Heart right ventricle (tissue), 16 donors: ENCODE results near the gene MELTF. TPM values are rescaled to one million over a fixed set of nuclear protein-coding genes. Genes with fewer than 3 reads are reported as not detected.
"Not testable (repeated sequence)": the region's sequence is repeated elsewhere in the genome, so short reads cannot be mapped to it uniquely, and the experiment has no call there.

Source experiments
- ATAC-seq, 8 donors: fragments of 200-7000 bp; cut with Tn5 transposase; one replicate each; pipeline ENCODE4 v1.9.1; 2020; ENCODE audit warnings: mild to moderate bottlenecking in 8 of 8, moderate library complexity in 8 of 8, moderate number of reproducible peaks in 1 of 8
- DNase-seq, 2 donors: peaks; one replicate each; pipeline ENCODE4 v3.0.0-alpha.2; 2020
- H3K27ac ChIP-seq, 10 donors: fragments of 200-600 bp; sonication (generic) in 2 of 10; one replicate each; pipeline versions ENCODE4 v1.5.0 to v1.8.0; 2020 to 2022; ENCODE audit warnings: mild to moderate bottlenecking in 3 of 10
- H3K27me3 ChIP-seq, 7 donors: fragments of 200-600 bp; one replicate each; pipeline ENCODE4 v1.8.0; 2021 to 2022; ENCODE audit warnings: mild to moderate bottlenecking in 2 of 7
- H3K36me3 ChIP-seq, 9 donors: fragments of 200-600 bp; sonication (generic) in 1 of 9; one replicate each; pipeline versions ENCODE4 v1.5.0 to v1.8.0; 2020 to 2022; ENCODE audit warnings: mild to moderate bottlenecking in 2 of 9
- H3K4me1 ChIP-seq, 9 donors: fragments of 200-600 bp; sonication (generic) in 1 of 9; one replicate each; pipeline versions ENCODE4 v1.5.0 to v1.8.0; 2020 to 2022; ENCODE audit warnings: mild to moderate bottlenecking in 4 of 9
- H3K4me3 ChIP-seq, 10 donors: fragments of 200-600 bp; sonication (generic) in 2 of 10; one replicate each; pipeline versions ENCODE4 v1.5.0 to v1.8.0; 2020 to 2022; ENCODE audit warnings: mild to moderate bottlenecking in 7 of 10, moderate library complexity in 2 of 10
- H3K9me3 ChIP-seq, 11 donors: fragments of 200-600 bp in 10 of 11; sonication (generic) in 2 of 11; one replicate each; pipeline versions ENCODE4 v1.5.0 to v1.8.0; 2013 to 2022; ENCODE audit warnings: mild to moderate bottlenecking in 2 of 11, control low read depth in 1 of 11, moderate library complexity in 1 of 11
- CTCF ChIP-seq, 9 donors: fragments of 200-600 bp; sonication (generic) in 2 of 9; IDR thresholded peaks; one replicate each; pipeline versions ENCODE4 v1.5.0 to v1.8.0; 2021 to 2022; ENCODE audit warnings: antibody characterized with exemption in 9 of 9, mild to moderate bottlenecking in 5 of 9, moderate library complexity in 1 of 9
- whole genome bisulfite sequencing, 2 donors: extraction: QIAGEN DNeasy Blood & Tissue Kit; methylation state at CpG; one replicate each; pipeline ENCODE4 v1.1.7; 2013; ENCODE audit warnings: inconsistent platforms in 1 of 2; 5-methylcytosine and 5-hydroxymethylcytosine counted together
- intact Hi-C, 10 donors: fragments of 100-400 bp; cut with DNase I; formaldehyde crosslinking; loops; one replicate each; pipeline versions ENCODE4 v1.11.1 to v1.14.2; 2022
- polyA plus RNA-seq, 2 donors: library from polyadenylated mRNA; stranded (reverse); fragments of 200-250 nt; gene quantifications; one replicate each; pipeline ENCODE4 v1.2.3, GENCODE V29; 2013
- total RNA-seq, 10 donors: library from RNA; stranded (reverse); fragmentation: NEBNext Ultra II Directional in 3 of 10; extraction: Animal tissue kit (Norgen Biotek cat#: 25700) in 3 of 10; gene quantifications; one replicate each; pipeline versions ENCODE4 v1.2.1 to v1.2.4, GENCODE V29; 2021 to 2023
- donor health status: Arrhythmogenic right ventricular cardiomyopathy.
- donor health status: ischemic (EF 13 %, LVEDD 7.1; RV severe dilation, severe dysfunction).
- donor health status: healthy with polysubstance abuse.
- donor health status: DM: no; HTN: yes; CAD: no.
- donor health status: DM: no; HTN: no; CAD: no.
- donor health status: ischemic (EF 25% LVEDD 6.9; RV normal size, moderate dysfunction).
- donor health status: ischemic (EF 25% LVEDD 5.7; RV mildly dilated, moderate dysfunction).
- donor health status: healthy.
- donor health status: DM: yes; HTN: yes; CAD: no.
- donor health status: Ischemic cardiomyopathy.
- donor health status: ischemic (EF 35%, LVEDD 5.7; RV mildly dilated, moderate dysfunction).
- donor health status: nonischemic (EF 11% LVEDD 7.7; RV severe dilation, severe dysfunction).
- donor health status: DM: yes; HTN: yes; CAD: no.
- donor health status: PGD.
- donor health status: ischemic (EF 29% LVEDD 5.4; RV normal size, mild dysfunction).
- donor health status: nonischemic (EF 23%, LVEDD 6.1; RV moderate dilation, normal function).

Gene MELTF
- total and polyA plus RNA-seq, 12 donors: 2.5 to 31.4 (median 6.8) TPM

- WGBS, 2 donors: 62 to 65% methylated on average over 4 of the region's 4 CpGs
- no peak for TF ChIP-seq CTCF (IDR thresholded peaks at IDR 0.05)
- intact Hi-C loops: loop anchor here in 1 of 10 donors (10.0 kb wide), 1 partner anchor 122 kb away; no protein-coding TSS in a partner anchor
- Histone ChIP-seq H3K36me3 (peaks cover 0 to 95% (median 45%) of the 10 kb centered on the region in 9 donors), H3K27me3 (no peaks in the 10 kb centered on the region), H3K4me1 (no peaks in the 10 kb centered on the region), H3K4me3 (no peak overlapping the region), H3K27ac (no peak overlapping the region), H3K9me3 (no peaks in the 10 kb centered on the region)
- no peak for ATAC-seq
- DNase-seq: no peak
Observed at GRCh38 chr3:197062446-197062845, 32.8 kb upstream of the MELTF start.

GRCh38 chr3:197051637-197052036 is 22.0 kb upstream of the MELTF start:
- DNase-seq, H3K4me3 ChIP-seq, H3K9me3 ChIP-seq, intact Hi-C loops, ATAC-seq, H3K27me3 ChIP-seq, H3K27ac ChIP-seq, H3K4me1 ChIP-seq: not testable (repeated sequence)
- 97 to 100% methylated on average over 6 of the region's 6 CpGs for WGBS, 2 donors
- peaks cover 0 to 98% (median 18%) of the 10 kb centered on the region in 9 donors for H3K36me3 ChIP-seq

GRCh38 chr3:197050511-197050910 is 20.9 kb upstream of the MELTF start:
- no peak overlapping the region for H3K27ac ChIP-seq
- intact Hi-C loops: no loop called here
- H3K9me3 ChIP-seq: peaks cover 0 to 4% (median 0%) of the 10 kb centered on the region in 11 donors
- no peaks in the 10 kb centered on the region for H3K27me3 ChIP-seq
- DNase-seq (no peak), ATAC-seq (no peak)
- peaks cover 0 to 98% (median 18%) of the 10 kb centered on the region in 9 donors for H3K36me3 ChIP-seq
- no peak for TF ChIP-seq CTCF (IDR thresholded peaks at IDR 0.05)
- H3K4me3 ChIP-seq: no peak overlapping the region
- no peaks in the 10 kb centered on the region for H3K4me1 ChIP-seq
- WGBS, 2 donors: 94 to 96% methylated on average over 2 of the region's 2 CpGs

GRCh38 chr3:197042539-197042938 is 12.9 kb upstream of the MELTF start:
- DNase-seq: no peak
- ATAC-seq: no peak
- Histone ChIP-seq H3K36me3 (peaks cover 0 to 52% (median 15%) of the 10 kb centered on the region in 9 donors), H3K27ac (no peak overlapping the region), H3K4me1 (peaks cover 0 to 8% (median 0%) of the 10 kb centered on the region in 9 donors), H3K27me3 (no peaks in the 10 kb centered on the region), H3K4me3 (no peak overlapping the region), H3K9me3 (no peaks in the 10 kb centered on the region)
- intact Hi-C loops: no loop called here
- TF ChIP-seq CTCF (IDR thresholded peaks at IDR 0.05): no peak
- 97% methylated on average over 4 of the region's 4 CpGs for WGBS, 2 donors

GRCh38 chr3:197041875-197042488 is 12.4 kb upstream of the MELTF start:
- no peak for TF ChIP-seq CTCF (IDR thresholded peaks at IDR 0.05)
- 81 to 90% methylated on average over 6 of the region's 6 CpGs for WGBS, 2 donors
- Histone ChIP-seq H3K4me3 (no peak overlapping the region), H3K9me3 (no peaks in the 10 kb centered on the region), H3K27me3 (no peaks in the 10 kb centered on the region), H3K36me3 (peaks cover 0 to 46% (median 15%) of the 10 kb centered on the region in 9 donors), H3K4me1 (peaks cover 0 to 8% (median 0%) of the 10 kb centered on the region in 9 donors), H3K27ac (no peak overlapping the region)
- DNase-seq: no peak
- intact Hi-C loops: no loop called here
- peak in 2 of 8 donors; percentile 46 to 54 for ATAC-seq
